Astrocyte of the cerebellum (primary cell): ENCODE data around the gene NTN1.

Source experiments
- DNase-seq: peaks from one replicate; pipeline ENCODE4 v3.0.0-alpha.2; 2011; ENCODE audit warnings: low read depth
- H3K4me3 ChIP-seq: 2 replicates; pipeline ENCODE4 v1.5.1; 2011; ENCODE audit warnings: mild to moderate bottlenecking, low read depth, low read length, moderate library complexity
- CTCF ChIP-seq: IDR thresholded peaks from 2 replicates; pipeline ENCODE4 v1.5.1; 2012; ENCODE audit warnings: low read length, low read depth, moderate library complexity, mild to moderate bottlenecking; ENCODE audit errors: missing control alignments
- in situ Hi-C: cut with HindIII; loops from 2 replicates; pipeline ENCODE4 v1.10.0; 2017; ENCODE audit warnings: low sequenced_read_pairs

NTN1 gene

GRCh38 chr17:9158544-9159452 is 137.5 kb downstream of the NTN1 start:
- in situ Hi-C loops, result no loop called here
- DNase-seq, result no peak
- no peak for TF ChIP-seq CTCF
- no peak overlapping the region for H3K4me3 ChIP-seq

- no peak overlapping the region for H3K4me3 ChIP-seq
- DNase-seq, result no peak
- no peak for TF ChIP-seq CTCF
- in situ Hi-C loops, result no loop called here
These were observed 141.1 kb downstream of the NTN1 start for GRCh38 chr17:9162275-9162985.

- no peak overlapping the region for H3K4me3 ChIP-seq
- no peak for DNase-seq
- no peak for TF ChIP-seq CTCF
- in situ Hi-C loops, result no loop called here
These were observed 145.5 kb downstream of the NTN1 start for GRCh38 chr17:9166788-9167187.

DNA sequence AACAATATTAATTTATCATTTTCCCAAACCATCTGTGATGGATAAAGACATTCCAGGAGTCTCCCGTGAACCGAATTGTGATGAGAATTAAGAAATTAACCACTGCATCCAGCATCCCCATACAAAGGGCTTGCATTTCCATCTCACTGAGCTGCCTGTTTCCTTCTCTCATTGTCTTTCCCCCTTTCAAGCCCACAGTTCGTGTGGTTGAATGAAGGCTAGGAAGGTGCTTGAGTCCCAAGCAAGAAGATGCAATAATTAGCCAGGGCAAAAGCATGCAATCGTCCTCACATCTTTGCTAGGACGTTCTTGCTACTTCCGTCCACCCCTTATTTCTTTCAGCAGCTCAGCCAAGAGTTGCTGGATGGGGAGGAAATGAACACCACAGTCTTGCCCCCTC is 146.1 kb downstream of the NTN1 start:
- no peak overlapping the region for H3K4me3 ChIP-seq
- no peak for DNase-seq
- TF ChIP-seq CTCF, result no peak
- in situ Hi-C loops, result no loop called here

DNA sequence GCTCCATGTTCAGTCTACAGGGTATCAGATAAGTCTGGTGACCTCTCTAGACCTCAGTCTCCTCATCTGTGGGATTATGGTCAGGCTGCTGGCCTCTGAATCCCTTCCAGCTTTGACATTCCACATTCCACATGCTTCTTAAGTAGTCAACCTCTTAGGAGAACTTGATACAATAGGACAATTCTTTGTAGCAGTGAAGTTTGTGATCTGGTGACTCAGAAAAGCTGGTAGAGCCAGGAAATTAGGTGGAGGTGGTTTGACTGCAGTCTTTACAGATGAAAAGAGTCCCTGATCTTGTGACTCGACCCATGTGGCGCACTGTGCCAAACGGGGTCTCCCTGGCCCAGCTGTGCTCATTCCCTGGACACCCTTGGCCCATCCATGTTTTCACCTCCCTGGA is 147.8 kb downstream of the NTN1 start:
- H3K4me3 ChIP-seq, result no peak overlapping the region
- in situ Hi-C loops, result no loop called here
- no peak for DNase-seq
- no peak for TF ChIP-seq CTCF

DNA sequence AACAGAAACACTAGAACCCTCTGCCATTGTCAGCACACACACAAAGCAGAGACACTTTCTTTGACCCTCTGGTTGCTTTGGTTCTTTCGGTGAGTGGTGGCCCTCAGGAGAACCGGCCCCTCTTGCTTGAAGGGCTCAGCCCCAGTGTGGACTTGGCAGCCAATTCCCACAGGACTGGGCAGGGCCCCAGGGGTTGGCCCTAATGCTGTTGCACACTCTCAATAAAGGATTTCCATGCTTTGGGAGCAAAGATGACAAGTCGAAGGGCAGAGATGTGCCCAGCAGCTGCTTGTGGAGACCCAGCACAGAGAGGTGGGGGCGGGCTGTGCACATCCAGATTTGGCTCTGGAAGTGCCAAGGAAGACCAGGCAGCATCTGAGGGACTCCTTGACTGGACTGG is 149.0 kb downstream of the NTN1 start:
- in situ Hi-C loops, result no loop called here
- TF ChIP-seq CTCF, result no peak
- no peak for DNase-seq

More for the DNA sequence above, 149.0 kb downstream of the NTN1 start:
- no peak overlapping the region for H3K4me3 ChIP-seq
